ENCODE results near the gene DEGS2.

DNA sequence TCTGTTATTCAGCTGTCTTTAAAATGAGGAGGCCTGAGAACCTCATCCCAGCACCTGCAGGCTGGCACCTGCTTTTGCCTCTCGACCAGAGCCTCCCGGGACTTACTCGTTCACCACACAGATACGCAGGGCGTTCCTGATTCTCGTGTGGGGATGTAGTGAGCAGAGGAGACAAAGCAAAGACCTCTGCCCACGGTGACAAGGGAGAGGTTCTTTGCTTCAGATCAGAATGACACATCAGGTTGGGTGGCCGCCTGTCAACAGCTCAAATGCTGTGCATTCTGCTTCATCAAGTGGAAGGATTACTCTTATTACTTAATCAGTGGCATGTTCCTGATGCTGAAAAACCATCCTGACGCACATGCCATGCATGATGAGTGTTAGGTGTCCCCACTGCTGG lies 24.4 kb downstream of the DEGS2 start:
- TF ChIP-seq, protein P1, sequence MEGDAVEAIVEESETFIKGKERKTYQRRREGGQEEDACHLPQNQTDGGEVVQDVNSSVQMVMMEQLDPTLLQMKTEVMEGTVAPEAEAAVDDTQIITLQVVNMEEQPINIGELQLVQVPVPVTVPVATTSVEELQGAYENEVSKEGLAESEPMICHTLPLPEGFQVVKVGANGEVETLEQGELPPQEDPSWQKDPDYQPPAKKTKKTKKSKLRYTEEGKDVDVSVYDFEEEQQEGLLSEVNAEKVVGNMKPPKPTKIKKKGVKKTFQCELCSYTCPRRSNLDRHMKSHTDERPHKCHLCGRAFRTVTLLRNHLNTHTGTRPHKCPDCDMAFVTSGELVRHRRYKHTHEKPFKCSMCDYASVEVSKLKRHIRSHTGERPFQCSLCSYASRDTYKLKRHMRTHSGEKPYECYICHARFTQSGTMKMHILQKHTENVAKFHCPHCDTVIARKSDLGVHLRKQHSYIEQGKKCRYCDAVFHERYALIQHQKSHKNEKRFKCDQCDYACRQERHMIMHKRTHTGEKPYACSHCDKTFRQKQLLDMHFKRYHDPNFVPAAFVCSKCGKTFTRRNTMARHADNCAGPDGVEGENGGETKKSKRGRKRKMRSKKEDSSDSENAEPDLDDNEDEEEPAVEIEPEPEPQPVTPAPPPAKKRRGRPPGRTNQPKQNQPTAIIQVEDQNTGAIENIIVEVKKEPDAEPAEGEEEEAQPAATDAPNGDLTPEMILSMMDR (IDR thresholded peaks at IDR 0.05), result no peak
- TF ChIP-seq POLR2A (IDR thresholded peaks at IDR 0.05), result no peak

All from body of pancreas (tissue), 4 donors.